CD4-positive, alpha-beta T cell treated with Interferon alpha-2 for 1 hour (primary cell): ENCODE results near the gene ZCCHC3.
A peak's percentile ranks its signal among the peaks of the same experiment; 100 is the strongest.

Experiments used
- DNase-seq, 2 donors: peaks; one replicate each; pipeline ENCODE4 v3.0.0-alpha.2; 2020 to 2022

Gene ZCCHC3

DNA sequence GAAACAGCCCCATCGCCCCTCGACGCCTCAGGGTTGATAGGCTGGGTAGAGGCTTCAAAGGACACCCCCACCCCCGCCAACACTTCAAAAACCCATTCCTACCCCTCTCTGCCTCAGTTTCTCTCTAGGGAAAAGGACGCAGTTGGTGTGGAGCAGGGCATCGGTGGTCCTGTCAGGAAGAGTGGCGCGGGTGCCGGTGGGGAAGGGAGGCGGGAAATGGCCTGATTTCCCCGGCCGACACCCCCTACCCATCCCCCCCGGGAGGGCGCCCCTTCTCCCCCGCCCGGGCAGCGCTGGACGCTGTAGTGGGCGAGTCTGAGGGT lies 49.9 kb downstream of the ZCCHC3 start:
- DNase-seq = no peak

DNA sequence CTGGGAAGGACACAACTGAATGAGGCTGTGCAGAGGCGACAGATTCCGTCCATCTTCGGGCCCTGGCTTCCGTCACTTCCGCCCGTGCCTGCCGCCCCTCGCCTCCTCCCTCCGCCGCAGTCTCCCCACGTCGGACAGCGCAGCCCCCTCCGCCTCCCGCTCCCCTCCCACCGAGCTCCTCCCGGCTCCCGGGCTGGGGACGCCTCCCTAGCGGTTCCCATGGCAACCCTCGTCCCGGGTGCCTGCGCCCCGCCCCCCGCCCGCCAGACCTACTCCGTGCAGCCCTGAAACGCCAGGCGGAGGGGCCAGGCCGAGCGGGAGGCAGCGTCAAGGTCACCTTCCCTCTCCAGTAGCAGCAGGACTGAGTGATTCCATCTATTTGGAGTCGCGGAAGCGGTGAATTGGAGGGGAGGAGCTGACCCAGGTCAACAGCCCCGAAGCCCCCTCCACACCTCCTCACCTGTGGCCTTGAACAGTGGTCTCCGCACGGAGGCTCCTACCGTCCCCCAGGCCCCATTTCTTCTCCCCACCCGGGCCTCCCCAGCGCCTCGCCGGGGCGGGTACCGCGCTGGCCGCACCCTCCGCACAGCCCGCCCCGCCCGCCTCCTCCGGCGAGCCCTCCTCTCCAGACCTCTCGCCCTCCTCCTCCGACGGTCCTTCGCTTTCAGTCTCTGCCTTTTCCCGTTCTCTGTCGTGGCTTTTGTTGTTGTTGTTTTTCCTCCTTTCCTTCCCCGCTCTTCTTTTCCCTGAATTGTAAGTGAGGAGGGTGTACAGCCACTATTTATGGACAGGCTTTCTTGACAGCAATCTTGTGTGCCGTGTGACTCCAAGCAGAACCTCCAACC lies 50.5 kb downstream of the ZCCHC3 start:
- DNase-seq = peak; percentile 59 to 70

GRCh38 chr20:348972-349841 lies 51.8 kb downstream of the ZCCHC3 start:
- DNase-seq = no peak
